ENCODE measurements around the gene FAM168A. TPM values are rescaled to one million over a fixed set of nuclear protein-coding genes. Genes with fewer than 3 reads are reported as not detected.

Gene FAM168A
- polyA plus RNA-seq, 1 donor (not counting 4 experiments of a cell fraction or from before 2014, with no cell fraction given) = 11.8 TPM

- Histone ChIP-seq H3K4me2 (ENCODE audit: control insufficient read depth, extremely low read depth, insufficient read depth, low read depth, low read length) (no peak overlapping the region), H3K9me1 (ENCODE audit: control insufficient read depth, extremely low read depth, insufficient read depth, low read length) (no peaks in the 10 kb centered on the region), H3K4me1 (ENCODE audit: control insufficient read depth, extremely low read depth, insufficient read depth, low read length) (no peaks in the 10 kb centered on the region), H3K36me3 (ENCODE audit: control insufficient read depth in 2 of 2, extremely low read depth in 1 of 2, insufficient read depth in 2 of 2, low read length in 2 of 2) (peaks cover 13 to 19% of the 10 kb centered on the region in 2 experiments), H3K27ac (ENCODE audit: control insufficient read depth, insufficient read depth, low read length) (no peak overlapping the region), H4K20me1 (ENCODE audit: control insufficient read depth, extremely low read depth, insufficient read depth, low read length) (no peaks in the 10 kb centered on the region), H3K27me3 (ENCODE audit: control insufficient read depth, extremely low read depth, insufficient read depth, low read length) (no peaks in the 10 kb centered on the region), H2AFZ (ENCODE audit: control insufficient read depth, low read length) (no peak overlapping the region), H3K9ac (ENCODE audit: control insufficient read depth, extremely low read depth, insufficient read depth, low read length) (no peak overlapping the region), H3K79me2 (ENCODE audit: control insufficient read depth, insufficient read depth, low read length) (no peaks in the 10 kb centered on the region), H3K4me3 (ENCODE audit: control insufficient read depth in 2 of 3, extremely low read depth in 1 of 3, insufficient read depth in 2 of 3, low read depth in 1 of 3, low read length in 3 of 3) (no peak overlapping the region), H3K9me3 (ENCODE audit: control insufficient read depth, low read depth, low read length) (no peaks in the 10 kb centered on the region)
- TF ChIP-seq EZH2 (IDR thresholded peaks at IDR 0.05; ENCODE audit: low read length) (no peak), CTCF (optimal IDR thresholded peaks at IDR 0.05 in 1 of 3, IDR thresholded peaks at IDR 0.05 in 1 of 3, conservative IDR thresholded peaks at IDR 0.05 in 1 of 3; ENCODE audit: extremely low read depth in 1 of 3, insufficient read depth in 2 of 3, low read length in 3 of 3) (no peak)
- dilution Hi-C loops (cut with MboI; ENCODE audit: extremely low pct_ligation_motif_present, low sequenced_read_pairs) = no loop called here
- DNase-seq (ENCODE audit: low read depth, low spot score) (no peak), FAIRE-seq (no peak)
Observed at GRCh38 chr11:73401217-73401923, 196.5 kb downstream of the FAM168A start.

- FAIRE-seq = no peak
Observed at GRCh38 chr11:73400293-73400692, 197.6 kb downstream of the FAM168A start.

More at GRCh38 chr11:73400293-73400692, 197.6 kb downstream of the FAM168A start:
- peaks cover 13 to 17% of the 10 kb centered on the region in 2 experiments for H3K36me3 ChIP-seq (ENCODE audit: control insufficient read depth in 2 of 2, extremely low read depth in 1 of 2, insufficient read depth in 2 of 2, low read length in 2 of 2)
- no peaks in the 10 kb centered on the region for H3K9me3 ChIP-seq (ENCODE audit: control insufficient read depth, low read depth, low read length)
- no peak overlapping the region for H2AFZ ChIP-seq (ENCODE audit: control insufficient read depth, low read length)
- no peak overlapping the region for H3K9ac ChIP-seq (ENCODE audit: control insufficient read depth, extremely low read depth, insufficient read depth, low read length)
- H3K9me1 ChIP-seq (ENCODE audit: control insufficient read depth, extremely low read depth, insufficient read depth, low read length) = no peaks in the 10 kb centered on the region
- no peak for TF ChIP-seq EZH2 (IDR thresholded peaks at IDR 0.05; ENCODE audit: low read length)
- no peak for TF ChIP-seq CTCF (optimal IDR thresholded peaks at IDR 0.05 in 1 of 3, IDR thresholded peaks at IDR 0.05 in 1 of 3, conservative IDR thresholded peaks at IDR 0.05 in 1 of 3; ENCODE audit: extremely low read depth in 1 of 3, insufficient read depth in 2 of 3, low read length in 3 of 3)
- no peaks in the 10 kb centered on the region for H3K27me3 ChIP-seq (ENCODE audit: control insufficient read depth, extremely low read depth, insufficient read depth, low read length)
- H3K4me3 ChIP-seq (ENCODE audit: control insufficient read depth in 2 of 3, extremely low read depth in 1 of 3, insufficient read depth in 2 of 3, low read depth in 1 of 3, low read length in 3 of 3) = no peak overlapping the region
- no peak overlapping the region for H3K27ac ChIP-seq (ENCODE audit: control insufficient read depth, insufficient read depth, low read length)
- no peaks in the 10 kb centered on the region for H3K79me2 ChIP-seq (ENCODE audit: control insufficient read depth, insufficient read depth, low read length)
- no peak for DNase-seq (ENCODE audit: low read depth, low spot score)
- H4K20me1 ChIP-seq (ENCODE audit: control insufficient read depth, extremely low read depth, insufficient read depth, low read length) = no peaks in the 10 kb centered on the region
- H3K4me2 ChIP-seq (ENCODE audit: control insufficient read depth, extremely low read depth, insufficient read depth, low read depth, low read length) = no peak overlapping the region
- H3K4me1 ChIP-seq (ENCODE audit: control insufficient read depth, extremely low read depth, insufficient read depth, low read length) = no peaks in the 10 kb centered on the region
- dilution Hi-C loops (cut with MboI; ENCODE audit: extremely low pct_ligation_motif_present, low sequenced_read_pairs) = no loop called here

Measured in keratinocyte (primary cell).